Naive thymus-derived CD4-positive, alpha-beta T cell (primary cell): Measurements from ENCODE around the gene SRSF3. TPM values are rescaled to one million over a fixed set of nuclear protein-coding genes. Genes with fewer than 3 reads are reported as not detected.
A peak's percentile ranks its signal among the peaks of the same experiment; 100 is the strongest.

Experiments
- ATAC-seq: fragments of 150-1000 bp; cut with Tn5 transposase; 2 replicates; pipeline ENCODE4 v1.10.0; 2021; ENCODE audit warnings: mild to moderate bottlenecking, moderate library complexity
- CTCF ChIA-PET: fragments of 350-600 bp; sonication (Branson Sonifier 250); formaldehyde crosslinking; loops from one replicate; lab custom pipeline; 2021; ENCODE audit warnings: antibody characterized with exemption; lab: Charles Lee
- POLR2A ChIA-PET: fragments of 350-600 bp; sonication (Branson Sonifier 250); formaldehyde crosslinking; loops from one replicate; lab custom pipeline; 2021; ENCODE audit warnings: antibody characterized with exemption, inconsistent platforms; lab: Charles Lee
- DNase-seq, 9 donors: peaks; one replicate each; pipeline versions ENCODE4 v3.0.0 to v3.0.0-alpha.2; 2020 to 2022; ENCODE audit warnings: mixed read lengths in 1 of 9
- H3K27ac ChIP-seq: one replicate; pipeline ENCODE4 v1.7.0; 2013; ENCODE audit warnings: mild to moderate bottlenecking, low read depth, low read length, moderate library complexity
- H3K27me3 ChIP-seq, 2 donors: one replicate each; pipeline ENCODE4 v1.7.0; 2013; ENCODE audit warnings: low read length in 2 of 2, mild to moderate bottlenecking in 2 of 2, moderate library complexity in 2 of 2; ENCODE audit not compliant: control insufficient read depth in 2 of 2, insufficient read depth in 2 of 2
- H3K36me3 ChIP-seq, 3 experiments: 1 replicate in 2 of 3; 2 replicates in 1 of 3; pipeline ENCODE4 v1.7.0; 2013; ENCODE audit warnings: low read length in 3 of 3, mild to moderate bottlenecking in 3 of 3, moderate library complexity in 1 of 3; ENCODE audit not compliant: insufficient read depth in 3 of 3, control insufficient read depth in 2 of 3
- H3K4me1 ChIP-seq, 2 donors: one replicate each; pipeline ENCODE4 v1.7.0; 2013; ENCODE audit warnings: low read length in 2 of 2, mild to moderate bottlenecking in 2 of 2, moderate library complexity in 1 of 2; ENCODE audit not compliant: control insufficient read depth in 2 of 2, insufficient read depth in 2 of 2
- H3K4me3 ChIP-seq: 2 replicates; pipeline ENCODE4 v1.7.0; 2013; ENCODE audit warnings: mild to moderate bottlenecking, low read length
- H3K9me3 ChIP-seq, 3 experiments: 1 replicate in 2 of 3; 2 replicates in 1 of 3; pipeline ENCODE4 v1.7.0; 2013; ENCODE audit warnings: low read length in 3 of 3; ENCODE audit not compliant: control insufficient read depth in 2 of 3
- H3K27ac Mint-ChIP-seq, 9 donors: one replicate each; pipeline ENCODE4 v1.8.0; 2020 to 2022; ENCODE audit warnings: mixed read lengths in 9 of 9, mild to moderate bottlenecking in 8 of 9, moderate library complexity in 5 of 9, inconsistent platforms in 2 of 9
- H3K27me3 Mint-ChIP-seq, 5 donors: one replicate each; pipeline ENCODE4 v1.8.0; 2021 to 2022; ENCODE audit warnings: mixed read lengths in 5 of 5, mild to moderate bottlenecking in 1 of 5
- H3K36me3 Mint-ChIP-seq, 5 donors: one replicate each; pipeline ENCODE4 v1.8.0; 2020 to 2022; ENCODE audit warnings: mixed read lengths in 5 of 5, mild to moderate bottlenecking in 3 of 5, inconsistent platforms in 1 of 5
- H3K4me1 Mint-ChIP-seq, 7 donors: one replicate each; pipeline ENCODE4 v1.8.0; 2020 to 2022; ENCODE audit warnings: mixed read lengths in 7 of 7, mild to moderate bottlenecking in 3 of 7, inconsistent platforms in 1 of 7
- H3K4me3 Mint-ChIP-seq, 10 donors: one replicate each; pipeline ENCODE4 v1.8.0; 2020 to 2022; ENCODE audit warnings: mild to moderate bottlenecking in 10 of 10, mixed read lengths in 10 of 10, moderate library complexity in 6 of 10, inconsistent platforms in 2 of 10
- H3K9me3 Mint-ChIP-seq, 11 donors: one replicate each; pipeline ENCODE4 v1.8.0; 2020 to 2022; ENCODE audit warnings: mixed read lengths in 11 of 11, mild to moderate bottlenecking in 4 of 11, inconsistent platforms in 1 of 11, moderate library complexity in 1 of 11
- intact Hi-C, 2 donors: fragments of 100-400 bp; cut with micrococcal nuclease; formaldehyde crosslinking; loops; one replicate each; pipeline ENCODE4 v1.15.1; 2023
- polyA plus RNA-seq, 2 donors: library from polyadenylated mRNA; unstranded; fragments of 300-500 nt; fragmentation: Illumina TruSeq; gene quantifications; one replicate each; pipeline ENCODE4 v1.2.3, GENCODE V29; 2021
- total RNA-seq, 6 experiments: library from RNA in 5 of 6; stranded (reverse) in 5 of 6; gene quantifications; 1 replicate in 5 of 6; 2 replicates in 1 of 6; pipeline ENCODE4 v1.2.3 and lab custom pipeline; 2021 to 2026

The SRSF3 gene
- total and polyA plus RNA-seq, 7 experiments from 2014 or later: 317 to 510 (median 403) TPM

GRCh38 chr6:36639171-36639808 is 45.1 kb downstream of the SRSF3 start:
- no peaks in the 10 kb centered on the region for H3K9me3 Mint-ChIP-seq
- no peaks in the 10 kb centered on the region for H3K36me3 Mint-ChIP-seq
- POLR2A ChIA-PET: no interaction called here
- CTCF ChIA-PET: no interaction called here
- Histone ChIP-seq H3K4me3 (no peak overlapping the region), H3K27ac (no peak overlapping the region), H3K27me3 (no peaks in the 10 kb centered on the region), H3K4me1 (no peaks in the 10 kb centered on the region), H3K9me3 (no peaks in the 10 kb centered on the region), H3K36me3 (no peaks in the 10 kb centered on the region)
- H3K4me1 Mint-ChIP-seq: peaks cover 0 to 2% (median 0%) of the 10 kb centered on the region in 7 donors
- H3K27me3 Mint-ChIP-seq: no peaks in the 10 kb centered on the region
- ATAC-seq (no peak), DNase-seq (peak in 1 of 9 donors; percentile 16)
- H3K27ac Mint-ChIP-seq: no peak overlapping the region
- intact Hi-C loops: no loop called here
- H3K4me3 Mint-ChIP-seq: no peak overlapping the region

DNA sequence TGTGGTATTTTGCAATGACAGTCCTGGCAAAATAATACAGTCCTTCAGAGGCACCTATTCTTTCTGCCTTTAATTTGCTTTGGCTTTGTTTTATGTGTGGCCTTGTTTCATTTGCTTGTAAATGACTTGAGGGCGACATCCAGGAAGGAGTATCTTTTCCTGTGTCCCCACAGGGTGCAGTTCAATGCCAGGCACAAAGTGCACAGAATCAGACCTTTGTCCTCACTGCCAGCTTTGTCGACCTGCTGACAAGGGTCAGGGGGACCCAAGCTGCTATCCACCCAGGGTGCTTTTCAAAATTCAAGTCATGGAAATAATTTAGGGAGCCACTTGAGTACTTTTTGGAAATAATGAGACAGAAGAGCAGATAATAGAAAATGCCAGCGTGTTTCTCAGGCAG is 47.4 kb downstream of the SRSF3 start:
- Histone ChIP-seq H3K27me3 (no peaks in the 10 kb centered on the region), H3K4me1 (no peaks in the 10 kb centered on the region), H3K27ac (no peak overlapping the region), H3K4me3 (no peak overlapping the region), H3K36me3 (no peaks in the 10 kb centered on the region), H3K9me3 (no peaks in the 10 kb centered on the region)
- no peak overlapping the region for H3K27ac Mint-ChIP-seq
- CTCF ChIA-PET: no interaction called here
- intact Hi-C loops: no loop called here
- H3K4me1 Mint-ChIP-seq: peaks cover 0 to 6% (median 0%) of the 10 kb centered on the region in 7 donors
- no peak for ATAC-seq
- H3K9me3 Mint-ChIP-seq: no peaks in the 10 kb centered on the region
- no peaks in the 10 kb centered on the region for H3K36me3 Mint-ChIP-seq
- H3K27me3 Mint-ChIP-seq: peaks cover 0 to 2% (median 0%) of the 10 kb centered on the region in 5 donors
- DNase-seq: no peak
- POLR2A ChIA-PET: no interaction called here
- H3K4me3 Mint-ChIP-seq: no peak overlapping the region

DNA sequence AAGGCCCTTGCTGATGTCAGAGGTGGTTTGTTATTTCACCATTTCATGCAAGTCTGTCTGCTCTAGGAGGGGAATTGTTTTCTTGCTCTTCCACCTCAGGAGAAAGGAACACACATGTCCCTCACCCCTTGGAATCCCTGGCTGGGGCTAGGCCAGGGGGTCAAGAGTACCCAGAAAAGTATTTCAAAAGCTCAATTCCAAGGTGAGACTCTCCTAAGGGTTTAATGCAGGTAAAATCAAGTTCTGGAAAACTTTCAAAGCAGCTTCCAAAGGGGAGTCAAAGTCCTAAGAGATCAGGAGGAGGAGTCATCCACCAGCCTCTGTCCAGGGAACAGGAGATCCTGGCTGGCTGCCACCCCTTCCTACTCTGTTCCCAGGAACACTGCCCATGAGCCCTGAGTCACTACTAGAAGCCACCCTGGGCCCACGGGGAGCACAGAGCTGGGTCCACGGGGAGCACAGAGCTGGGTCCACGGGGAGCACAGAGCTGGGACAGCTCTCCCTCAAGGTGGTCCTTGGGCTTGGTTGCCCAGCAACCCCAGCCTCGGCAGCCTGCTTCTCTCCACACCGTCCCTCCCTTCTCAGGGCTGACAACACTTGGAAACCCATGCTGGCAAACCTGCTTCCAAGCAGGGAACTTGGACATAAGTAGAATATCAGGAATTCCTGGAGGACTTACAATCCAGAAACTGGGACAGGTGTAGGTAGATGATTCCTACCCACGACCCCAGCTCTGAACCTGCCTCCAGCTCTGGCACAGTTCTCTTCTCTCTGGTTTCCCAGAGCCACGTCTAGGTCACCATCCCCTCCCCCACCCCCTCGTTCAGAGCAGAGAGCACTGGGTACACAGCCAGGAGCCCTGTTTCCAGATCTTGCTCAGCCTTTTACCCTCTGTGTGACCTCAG is 49.0 kb downstream of the SRSF3 start:
- Mint-ChIP-seq H3K4me3 (no peak overlapping the region), H3K27me3 (peaks cover 0 to 8% (median 0%) of the 10 kb centered on the region in 5 donors), H3K36me3 (no peaks in the 10 kb centered on the region), H3K27ac (no peak overlapping the region), H3K4me1 (peaks cover 0 to 4% (median 0%) of the 10 kb centered on the region in 7 donors), H3K9me3 (no peaks in the 10 kb centered on the region)
- Histone ChIP-seq H3K27ac (no peak overlapping the region), H3K4me3 (no peak overlapping the region), H3K36me3 (no peaks in the 10 kb centered on the region), H3K27me3 (no peaks in the 10 kb centered on the region), H3K9me3 (no peaks in the 10 kb centered on the region), H3K4me1 (no peaks in the 10 kb centered on the region)
- ATAC-seq (no peak), DNase-seq (no peak)
- intact Hi-C loops: no loop called here
- POLR2A ChIA-PET: no interaction called here
- CTCF ChIA-PET: interaction anchor here (1.0 kb wide), 1 partner anchor 37 kb away, joined by 3 read pairs; no protein-coding TSS in a partner anchor

DNA sequence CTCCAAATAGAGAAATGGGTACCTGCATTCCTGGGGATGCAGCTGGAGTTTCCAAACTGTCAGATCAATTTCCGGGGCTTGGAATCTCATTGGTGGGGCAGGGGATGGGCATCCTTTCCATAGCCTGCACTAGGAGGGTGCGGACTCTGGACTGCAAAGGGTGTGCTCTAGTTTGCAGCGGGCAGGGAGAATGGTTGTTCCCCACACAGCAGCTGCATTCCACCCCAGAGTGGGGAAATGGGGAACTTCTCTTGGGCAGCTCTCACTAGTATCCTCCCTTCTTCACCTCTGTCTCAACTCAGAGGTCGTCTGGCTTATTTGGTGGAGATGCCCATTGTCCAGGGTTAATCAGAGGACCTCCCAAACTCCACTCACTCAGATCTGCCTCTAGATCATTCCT is 49.8 kb downstream of the SRSF3 start:
- Histone ChIP-seq H3K27me3 (no peaks in the 10 kb centered on the region), H3K36me3 (no peaks in the 10 kb centered on the region), H3K4me3 (no peak overlapping the region), H3K27ac (no peak overlapping the region), H3K9me3 (no peaks in the 10 kb centered on the region), H3K4me1 (no peaks in the 10 kb centered on the region)
- intact Hi-C loops: no loop called here
- no peaks in the 10 kb centered on the region for H3K9me3 Mint-ChIP-seq
- peaks cover 0 to 4% (median 0%) of the 10 kb centered on the region in 7 donors for H3K4me1 Mint-ChIP-seq
- no peak overlapping the region for H3K4me3 Mint-ChIP-seq
- H3K27ac Mint-ChIP-seq: no peak overlapping the region
- peaks cover 0 to 8% (median 0%) of the 10 kb centered on the region in 5 donors for H3K27me3 Mint-ChIP-seq
- H3K36me3 Mint-ChIP-seq: no peaks in the 10 kb centered on the region
- ATAC-seq: no peak
- ChIA-PET CTCF (no interaction called here), POLR2A (interaction anchor here (0.6 kb wide), 1 partner anchor 1159 kb away, joined by 3 read pairs; no protein-coding TSS in a partner anchor)
- no peak for DNase-seq

- peaks cover 0 to 45% (median 4%) of the 10 kb centered on the region in 5 donors for H3K27me3 Mint-ChIP-seq
- H3K9me3 Mint-ChIP-seq: no peaks in the 10 kb centered on the region
- ChIA-PET POLR2A (no interaction called here), CTCF (no interaction called here)
- Histone ChIP-seq H3K27me3 (no peaks in the 10 kb centered on the region), H3K4me1 (no peaks in the 10 kb centered on the region), H3K36me3 (no peaks in the 10 kb centered on the region), H3K9me3 (no peaks in the 10 kb centered on the region), H3K27ac (no peak overlapping the region), H3K4me3 (no peak overlapping the region)
- H3K36me3 Mint-ChIP-seq: no peaks in the 10 kb centered on the region
- peaks cover 0 to 7% (median 0%) of the 10 kb centered on the region in 7 donors for H3K4me1 Mint-ChIP-seq
- intact Hi-C loops: no loop called here
- H3K27ac Mint-ChIP-seq: no peak overlapping the region
- no peak overlapping the region for H3K4me3 Mint-ChIP-seq
- DNase-seq: no peak
- no peak for ATAC-seq
These were observed 54.9 kb downstream of the SRSF3 start for GRCh38 chr6:36649086-36649485.

DNA sequence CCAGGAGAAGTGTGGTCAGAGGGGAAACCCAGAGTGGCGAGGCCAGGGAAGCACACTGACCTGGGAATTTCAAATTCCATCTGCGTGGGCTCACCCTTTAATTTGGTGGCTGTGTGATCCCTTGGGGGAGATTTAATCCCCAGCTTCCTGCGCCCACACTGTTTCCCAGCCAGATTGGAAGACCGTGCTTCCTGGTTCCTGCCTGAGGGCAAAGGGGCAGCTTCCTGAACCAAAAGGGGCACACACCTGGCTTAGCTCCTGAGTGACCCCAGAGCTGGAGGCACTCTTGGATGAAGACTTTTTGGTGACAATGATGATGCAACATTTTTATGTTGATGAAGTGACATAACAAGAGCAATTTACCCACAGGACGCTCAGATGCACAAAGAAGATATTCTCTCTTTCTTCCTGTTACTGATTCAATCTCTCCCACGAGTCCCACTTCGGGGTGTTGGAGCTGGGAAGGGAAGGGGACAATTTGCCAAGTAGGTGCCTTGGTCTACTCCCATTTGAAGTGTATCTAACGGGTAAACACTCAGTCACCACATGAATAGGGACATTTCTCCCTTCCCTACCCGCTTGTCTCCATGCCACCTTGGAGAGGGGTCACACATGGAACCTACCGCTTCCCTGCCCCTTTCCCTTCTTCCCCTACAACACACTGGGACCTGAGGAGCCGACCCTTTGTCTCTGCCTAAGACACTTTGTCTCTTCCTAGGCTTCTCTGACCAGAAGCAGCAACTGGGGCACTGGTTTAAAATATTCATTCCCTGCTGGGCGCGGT is 55.7 kb downstream of the SRSF3 start:
- intact Hi-C loops: no loop called here
- ChIA-PET POLR2A (no interaction called here), CTCF (no interaction called here)
- H3K27me3 Mint-ChIP-seq: peaks cover 0 to 53% (median 4%) of the 10 kb centered on the region in 5 donors
- Histone ChIP-seq H3K9me3 (no peaks in the 10 kb centered on the region), H3K4me3 (no peak overlapping the region), H3K27ac (no peak overlapping the region), H3K27me3 (no peaks in the 10 kb centered on the region), H3K36me3 (no peaks in the 10 kb centered on the region), H3K4me1 (no peaks in the 10 kb centered on the region)
- ATAC-seq (no peak), DNase-seq (no peak)
- peak overlapping the region in 1 of 9 donors; percentile 57 for H3K27ac Mint-ChIP-seq
- no peak overlapping the region for H3K4me3 Mint-ChIP-seq
- no peaks in the 10 kb centered on the region for H3K9me3 Mint-ChIP-seq
- H3K4me1 Mint-ChIP-seq: peaks cover 0 to 7% (median 0%) of the 10 kb centered on the region in 7 donors
- no peaks in the 10 kb centered on the region for H3K36me3 Mint-ChIP-seq
